ENCODE measurements around the gene KIFC3.

The KIFC3 gene

GRCh38 chr16:57788951-57789350 is 13.3 kb downstream of the KIFC3 start:
- no peak for DNase-seq (ENCODE audit: low read depth)
- no peak overlapping the region for H3K4me3 ChIP-seq (ENCODE audit: low read depth, low read length)
- TF ChIP-seq CTCF (IDR thresholded peaks at IDR 0.05; ENCODE audit: low read depth, low read length, missing control alignments): no peak

- no peak for TF ChIP-seq CTCF (IDR thresholded peaks at IDR 0.05; ENCODE audit: low read depth, low read length, missing control alignments)
- no peak overlapping the region for H3K4me3 ChIP-seq (ENCODE audit: low read depth, low read length)
- no peak for DNase-seq (ENCODE audit: low read depth)
These were observed 13.9 kb downstream of the KIFC3 start for GRCh38 chr16:57788252-57788841.

- TF ChIP-seq CTCF (IDR thresholded peaks at IDR 0.05; ENCODE audit: low read depth, low read length, missing control alignments): no peak
- no peak for DNase-seq (ENCODE audit: low read depth)
These were observed 14.8 kb downstream of the KIFC3 start for GRCh38 chr16:57787519-57787905.

GRCh38 chr16:57786632-57787518 is 15.4 kb downstream of the KIFC3 start:
- TF ChIP-seq CTCF (IDR thresholded peaks at IDR 0.05; ENCODE audit: low read depth, low read length, missing control alignments): no peak
- no peak for DNase-seq (ENCODE audit: low read depth)
- H3K4me3 ChIP-seq (ENCODE audit: low read depth, low read length): no peak overlapping the region

More at GRCh38 chr16:57787519-57787905, 14.8 kb downstream of the KIFC3 start:
- H3K4me3 ChIP-seq (ENCODE audit: low read depth, low read length): no peak overlapping the region

- TF ChIP-seq CTCF (IDR thresholded peaks at IDR 0.05; ENCODE audit: low read depth, low read length, missing control alignments): no peak
- DNase-seq (ENCODE audit: low read depth): no peak
- no peak overlapping the region for H3K4me3 ChIP-seq (ENCODE audit: low read depth, low read length)
These were observed 16.4 kb downstream of the KIFC3 start for GRCh38 chr16:57785924-57786323.

GRCh38 chr16:57785385-57785784 is 16.9 kb downstream of the KIFC3 start:
- TF ChIP-seq CTCF (IDR thresholded peaks at IDR 0.05; ENCODE audit: low read depth, low read length, missing control alignments): no peak
- no peak for DNase-seq (ENCODE audit: low read depth)
- no peak overlapping the region for H3K4me3 ChIP-seq (ENCODE audit: low read depth, low read length)

Data from GM12864 (cell line).